ENCODE results near the gene RREB1. TPM values are rescaled to one million over a fixed set of nuclear protein-coding genes. Genes with fewer than 3 reads are reported as not detected.

Gene RREB1
- total RNA-seq, 1 donor from 2014 or later, result 29.3 TPM

GRCh38 chr6:7247828-7248227 is 140.1 kb downstream of the RREB1 start:
- Histone ChIP-seq H3K36me3 (ENCODE audit: control insufficient read depth, insufficient read depth, low read length) (peaks cover 3% of the 10 kb centered on the region), H3K27me3 (ENCODE audit: control insufficient read depth, insufficient read depth, low read length) (no peaks in the 10 kb centered on the region), H3K4me3 (ENCODE audit: low read depth, low read length) (no peak overlapping the region)
- TF ChIP-seq, protein P1, sequence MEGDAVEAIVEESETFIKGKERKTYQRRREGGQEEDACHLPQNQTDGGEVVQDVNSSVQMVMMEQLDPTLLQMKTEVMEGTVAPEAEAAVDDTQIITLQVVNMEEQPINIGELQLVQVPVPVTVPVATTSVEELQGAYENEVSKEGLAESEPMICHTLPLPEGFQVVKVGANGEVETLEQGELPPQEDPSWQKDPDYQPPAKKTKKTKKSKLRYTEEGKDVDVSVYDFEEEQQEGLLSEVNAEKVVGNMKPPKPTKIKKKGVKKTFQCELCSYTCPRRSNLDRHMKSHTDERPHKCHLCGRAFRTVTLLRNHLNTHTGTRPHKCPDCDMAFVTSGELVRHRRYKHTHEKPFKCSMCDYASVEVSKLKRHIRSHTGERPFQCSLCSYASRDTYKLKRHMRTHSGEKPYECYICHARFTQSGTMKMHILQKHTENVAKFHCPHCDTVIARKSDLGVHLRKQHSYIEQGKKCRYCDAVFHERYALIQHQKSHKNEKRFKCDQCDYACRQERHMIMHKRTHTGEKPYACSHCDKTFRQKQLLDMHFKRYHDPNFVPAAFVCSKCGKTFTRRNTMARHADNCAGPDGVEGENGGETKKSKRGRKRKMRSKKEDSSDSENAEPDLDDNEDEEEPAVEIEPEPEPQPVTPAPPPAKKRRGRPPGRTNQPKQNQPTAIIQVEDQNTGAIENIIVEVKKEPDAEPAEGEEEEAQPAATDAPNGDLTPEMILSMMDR (IDR thresholded peaks at IDR 0.05; ENCODE audit: insufficient read depth, low read length, poor library complexity, severe bottlenecking), result no peak
- no peak for DNase-seq (ENCODE audit: low read depth)

DNA sequence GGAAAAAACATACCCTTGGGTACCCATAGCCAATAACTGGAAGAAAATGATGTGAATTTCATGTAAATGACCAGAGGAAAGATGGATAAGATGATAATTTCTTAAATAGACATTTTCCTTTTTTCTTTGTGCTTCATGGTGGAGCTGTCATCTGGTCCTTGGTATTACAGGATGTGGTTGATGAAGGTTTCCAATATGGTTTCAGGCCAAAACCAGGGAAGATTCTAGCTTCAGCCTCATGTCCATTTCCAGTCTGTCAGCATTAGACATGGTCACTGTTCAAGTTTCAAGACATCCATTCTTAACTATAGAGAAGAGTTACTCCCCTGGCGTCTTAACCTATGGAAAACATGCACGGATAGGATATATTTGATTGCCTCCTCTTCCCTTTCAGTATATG is 141.6 kb downstream of the RREB1 start:
- no peaks in the 10 kb centered on the region for H3K27me3 ChIP-seq (ENCODE audit: control insufficient read depth, insufficient read depth, low read length)
- TF ChIP-seq, protein P1 (IDR thresholded peaks at IDR 0.05; ENCODE audit: insufficient read depth, low read length, poor library complexity, severe bottlenecking), result no peak
- H3K4me3 ChIP-seq (ENCODE audit: low read depth, low read length), result no peak overlapping the region
- DNase-seq (ENCODE audit: low read depth), result no peak
- peaks cover 3% of the 10 kb centered on the region for H3K36me3 ChIP-seq (ENCODE audit: control insufficient read depth, insufficient read depth, low read length)

DNA sequence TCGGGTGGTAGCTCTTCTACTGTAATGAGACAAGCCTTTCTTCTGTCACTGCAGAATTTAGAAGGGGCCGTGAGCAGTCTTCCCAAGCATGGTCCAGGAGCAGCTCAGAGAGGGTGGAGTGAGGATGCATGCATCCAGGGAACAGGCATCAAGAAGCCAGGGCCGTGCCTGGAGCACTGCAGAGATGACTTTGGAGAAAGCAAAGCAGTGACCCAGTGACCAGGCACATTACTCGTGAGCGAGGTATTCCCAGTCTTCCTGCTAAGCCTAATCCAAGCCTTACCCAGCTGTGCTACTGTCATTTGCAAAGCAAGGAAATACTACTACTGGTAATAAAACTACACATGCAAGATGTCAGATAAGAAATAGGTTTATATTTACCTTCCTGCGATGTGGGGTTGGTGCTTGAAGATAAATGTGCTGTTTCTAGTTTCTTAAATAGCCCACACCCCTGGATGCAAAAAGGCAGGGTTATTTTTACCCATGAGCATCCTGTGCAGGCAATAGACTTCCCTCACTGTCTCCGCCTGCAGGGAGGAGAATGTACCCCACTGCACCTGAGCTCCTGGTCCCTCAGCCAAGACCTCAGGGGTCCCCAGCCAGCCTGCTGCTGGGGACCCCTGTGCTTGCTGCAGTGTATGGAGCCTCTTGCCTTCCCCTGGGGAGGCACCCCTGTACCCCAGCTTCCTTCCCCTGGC is 142.3 kb downstream of the RREB1 start:
- no peak for DNase-seq (ENCODE audit: low read depth)
- H3K27me3 ChIP-seq (ENCODE audit: control insufficient read depth, insufficient read depth, low read length), result no peaks in the 10 kb centered on the region
- H3K4me3 ChIP-seq (ENCODE audit: low read depth, low read length), result no peak overlapping the region
- TF ChIP-seq, protein P1 (IDR thresholded peaks at IDR 0.05; ENCODE audit: insufficient read depth, low read length, poor library complexity, severe bottlenecking), result no peak
- peaks cover 3% of the 10 kb centered on the region for H3K36me3 ChIP-seq (ENCODE audit: control insufficient read depth, insufficient read depth, low read length)

DNA sequence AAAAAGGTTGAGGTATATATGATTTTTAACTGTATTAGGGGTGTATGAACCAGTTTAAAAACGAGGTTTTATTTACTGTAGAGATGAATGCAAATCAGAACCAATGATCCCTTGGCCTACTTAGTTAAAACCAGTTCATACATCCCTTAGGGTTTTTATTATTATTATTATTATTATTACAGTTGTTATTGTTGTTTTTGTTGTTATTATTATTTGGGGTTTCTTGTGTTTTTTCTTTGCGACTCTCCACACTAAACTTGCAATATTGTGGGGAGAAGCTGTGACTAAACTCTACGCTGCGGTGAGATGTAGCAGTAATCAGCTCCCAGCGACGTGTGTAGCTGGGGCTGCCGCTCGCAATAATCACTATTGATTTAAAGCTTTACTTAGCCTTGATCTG is 143.1 kb downstream of the RREB1 start:
- no peak overlapping the region for H3K4me3 ChIP-seq (ENCODE audit: low read depth, low read length)
- H3K27me3 ChIP-seq (ENCODE audit: control insufficient read depth, insufficient read depth, low read length), result no peaks in the 10 kb centered on the region
- no peak for DNase-seq (ENCODE audit: low read depth)
- peaks cover 3% of the 10 kb centered on the region for H3K36me3 ChIP-seq (ENCODE audit: control insufficient read depth, insufficient read depth, low read length)
- TF ChIP-seq, protein P1 (IDR thresholded peaks at IDR 0.05; ENCODE audit: insufficient read depth, low read length, poor library complexity, severe bottlenecking), result no peak

GRCh38 chr6:7251646-7252260 is 144.0 kb downstream of the RREB1 start:
- Histone ChIP-seq H3K27me3 (ENCODE audit: control insufficient read depth, insufficient read depth, low read length) (no peaks in the 10 kb centered on the region), H3K36me3 (ENCODE audit: control insufficient read depth, insufficient read depth, low read length) (peaks cover 3% of the 10 kb centered on the region), H3K4me3 (ENCODE audit: low read depth, low read length) (no peak overlapping the region)
- TF ChIP-seq, protein P1 (IDR thresholded peaks at IDR 0.05; ENCODE audit: insufficient read depth, low read length, poor library complexity, severe bottlenecking), result no peak
- no peak for DNase-seq (ENCODE audit: low read depth)
